COR-L47 (cell line): ENCODE data around the gene FGL2.
A peak's percentile ranks its signal among the peaks of the same experiment; 100 is the strongest.
"Not testable (repeated sequence)": the region's sequence is repeated elsewhere in the genome, so short reads cannot be mapped to it uniquely, and the experiment has no call there.

Experiments used
- DNase-seq: peaks from one replicate; lab custom pipeline; 2025; lab: John Stamatoyannopoulos, UW

FGL2 gene, protein sequence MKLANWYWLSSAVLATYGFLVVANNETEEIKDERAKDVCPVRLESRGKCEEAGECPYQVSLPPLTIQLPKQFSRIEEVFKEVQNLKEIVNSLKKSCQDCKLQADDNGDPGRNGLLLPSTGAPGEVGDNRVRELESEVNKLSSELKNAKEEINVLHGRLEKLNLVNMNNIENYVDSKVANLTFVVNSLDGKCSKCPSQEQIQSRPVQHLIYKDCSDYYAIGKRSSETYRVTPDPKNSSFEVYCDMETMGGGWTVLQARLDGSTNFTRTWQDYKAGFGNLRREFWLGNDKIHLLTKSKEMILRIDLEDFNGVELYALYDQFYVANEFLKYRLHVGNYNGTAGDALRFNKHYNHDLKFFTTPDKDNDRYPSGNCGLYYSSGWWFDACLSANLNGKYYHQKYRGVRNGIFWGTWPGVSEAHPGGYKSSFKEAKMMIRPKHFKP

DNA sequence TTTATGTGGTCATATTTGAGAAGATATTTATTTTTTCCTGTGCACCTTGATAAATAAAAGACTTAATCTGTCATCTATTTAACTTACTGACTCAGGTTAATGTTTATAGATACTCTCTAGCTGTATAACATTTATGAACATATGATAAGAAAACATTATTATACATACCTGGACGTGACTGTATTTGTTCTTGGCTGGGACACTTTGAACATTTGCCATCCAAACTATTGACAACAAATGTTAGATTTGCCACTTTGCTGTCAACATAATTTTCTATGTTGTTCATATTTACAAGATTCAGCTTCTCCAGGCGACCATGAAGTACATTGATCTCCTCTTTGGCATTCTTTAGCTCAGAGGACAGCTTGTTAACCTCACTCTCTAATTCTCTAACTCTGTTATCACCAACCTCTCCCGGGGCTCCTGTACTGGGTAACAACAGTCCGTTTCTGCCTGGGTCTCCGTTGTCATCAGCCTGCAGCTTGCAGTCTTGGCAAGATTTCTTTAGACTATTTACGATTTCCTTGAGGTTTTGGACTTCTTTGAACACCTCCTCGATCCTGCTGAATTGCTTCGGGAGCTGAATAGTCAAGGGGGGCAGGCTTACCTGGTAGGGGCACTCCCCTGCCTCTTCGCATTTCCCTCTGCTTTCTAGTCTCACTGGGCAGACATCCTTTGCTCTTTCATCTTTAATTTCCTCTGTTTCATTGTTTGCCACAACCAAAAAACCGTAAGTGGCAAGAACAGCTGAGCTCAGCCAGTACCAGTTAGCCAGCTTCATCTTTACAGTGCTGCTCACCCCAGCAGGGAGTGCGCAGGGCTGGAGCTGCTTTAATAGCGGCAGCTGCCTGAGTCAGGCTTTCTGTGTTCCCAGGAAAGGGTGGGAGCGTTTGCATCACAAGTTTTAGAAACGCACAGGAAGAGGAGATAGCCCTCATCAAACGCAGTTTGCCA is at the start of gene FGL2:
Gene FGL2, minus strand, starts transcription at position 807 of the 954 bp plus-strand sequence. Its CDS starts 26 bp downstream, at position 781.
- peak; percentile 42 for DNase-seq

DNA sequence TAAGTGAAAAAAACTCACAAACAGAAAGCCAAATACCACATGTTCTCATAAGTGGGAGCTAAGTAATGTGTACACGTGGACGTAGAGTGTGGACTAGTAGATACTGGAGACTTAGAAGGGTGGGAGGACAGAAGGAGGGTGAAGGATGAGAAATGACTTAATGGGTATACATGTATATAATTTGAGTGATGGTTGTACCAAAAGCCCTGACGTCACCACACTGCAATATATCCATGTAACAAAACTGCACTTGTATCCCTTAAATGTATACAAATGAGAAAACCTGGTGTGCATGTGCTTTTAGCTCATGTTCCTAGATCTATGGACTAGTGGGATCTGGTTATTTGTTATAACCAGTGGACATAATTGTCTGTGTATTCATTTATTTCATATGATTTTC is 48.5 kb upstream of the FGL2 start:
- DNase-seq = no peak

DNA sequence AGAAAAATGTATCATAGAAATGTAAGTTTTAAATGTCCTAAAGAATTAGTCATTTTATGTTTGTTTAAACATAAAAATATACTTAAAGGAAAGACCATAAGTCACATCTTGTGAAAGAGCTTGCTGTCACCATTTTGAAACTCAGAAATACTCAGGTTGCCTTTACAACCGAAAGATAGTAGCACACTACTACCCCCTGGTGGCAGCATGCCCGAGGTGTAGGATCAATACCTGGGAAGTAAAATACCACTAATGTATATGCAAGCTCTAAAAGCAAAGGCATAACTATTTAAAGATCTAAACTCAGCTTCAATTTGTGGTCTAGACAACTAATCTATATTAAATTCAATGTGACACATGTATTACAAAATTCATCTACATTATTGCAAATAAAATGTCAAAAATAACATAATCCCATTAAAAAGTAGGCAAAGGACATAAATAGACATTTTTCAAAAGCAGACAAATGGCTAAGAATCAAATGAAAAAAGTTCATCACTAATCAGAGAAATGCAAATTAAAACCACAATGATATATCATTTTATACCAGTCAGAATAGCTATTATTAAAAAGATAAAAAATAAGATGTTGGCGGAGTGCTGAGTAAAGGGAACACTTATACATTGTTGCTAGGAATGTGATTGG is 47.7 kb upstream of the FGL2 start:
- peak; percentile 68 for DNase-seq

DNA sequence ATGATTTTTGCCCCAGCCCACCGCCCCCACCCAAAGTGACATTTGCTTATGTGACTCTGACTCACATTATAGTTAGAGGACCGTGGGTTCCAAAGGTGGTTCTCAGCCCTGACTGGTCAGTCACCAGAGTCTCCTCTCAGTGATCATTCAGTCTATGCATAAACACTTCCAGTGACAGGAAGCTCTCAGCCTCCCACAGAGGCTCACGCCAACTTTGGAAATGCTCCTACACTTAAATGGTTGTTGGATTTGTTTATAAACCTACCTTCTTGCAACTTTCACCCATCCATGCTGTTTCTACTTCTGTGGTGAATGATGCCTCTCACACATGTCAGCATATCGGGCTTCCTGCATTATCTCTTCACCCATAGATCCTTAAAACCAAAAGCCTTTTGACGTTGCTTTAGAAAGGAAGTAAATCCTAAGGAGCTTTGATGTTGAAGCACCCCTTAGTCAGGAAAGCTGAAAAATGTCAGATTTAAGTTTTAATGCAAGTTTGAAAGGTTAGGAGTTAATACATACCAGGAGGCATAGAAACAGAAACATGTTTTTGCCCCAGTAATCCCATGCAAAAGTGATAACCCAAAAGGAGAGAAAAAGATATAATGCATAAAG is 46.5 kb upstream of the FGL2 start:
- no peak for DNase-seq

DNA sequence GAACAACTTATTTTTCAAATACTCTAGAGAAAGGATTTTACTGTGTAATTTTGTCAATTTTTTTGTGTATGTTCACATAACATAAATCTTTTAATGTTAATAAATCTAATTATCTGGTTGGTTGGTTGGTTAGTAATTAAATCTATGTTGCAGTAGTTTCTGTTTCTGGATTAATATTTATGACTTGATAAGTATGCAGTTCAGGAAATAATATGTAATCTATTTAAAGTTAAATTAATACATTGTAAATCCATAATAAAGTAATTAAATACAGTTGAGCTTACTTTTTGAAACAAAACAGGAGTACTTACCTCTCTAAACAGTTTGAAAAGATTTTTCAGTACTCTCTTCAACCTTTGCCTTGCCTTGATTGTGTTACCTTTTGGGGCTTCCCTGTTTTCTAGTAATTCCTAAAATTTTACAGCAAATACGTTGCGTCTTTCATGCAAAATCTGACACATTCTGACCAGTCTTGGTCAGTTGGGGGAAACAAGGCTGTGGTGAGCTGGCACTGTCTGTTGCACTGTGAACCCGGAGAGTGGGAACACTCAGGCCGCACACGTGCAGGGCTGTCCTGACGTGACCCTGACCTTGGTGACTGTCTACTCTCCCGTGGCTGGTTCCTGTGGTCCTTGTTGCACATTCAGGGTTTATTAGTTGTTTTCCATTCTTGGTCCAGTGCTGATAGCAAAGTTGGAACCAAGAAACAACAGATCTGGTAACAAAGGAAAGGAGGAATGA is 45.6 kb upstream of the FGL2 start:
- no peak for DNase-seq

DNA sequence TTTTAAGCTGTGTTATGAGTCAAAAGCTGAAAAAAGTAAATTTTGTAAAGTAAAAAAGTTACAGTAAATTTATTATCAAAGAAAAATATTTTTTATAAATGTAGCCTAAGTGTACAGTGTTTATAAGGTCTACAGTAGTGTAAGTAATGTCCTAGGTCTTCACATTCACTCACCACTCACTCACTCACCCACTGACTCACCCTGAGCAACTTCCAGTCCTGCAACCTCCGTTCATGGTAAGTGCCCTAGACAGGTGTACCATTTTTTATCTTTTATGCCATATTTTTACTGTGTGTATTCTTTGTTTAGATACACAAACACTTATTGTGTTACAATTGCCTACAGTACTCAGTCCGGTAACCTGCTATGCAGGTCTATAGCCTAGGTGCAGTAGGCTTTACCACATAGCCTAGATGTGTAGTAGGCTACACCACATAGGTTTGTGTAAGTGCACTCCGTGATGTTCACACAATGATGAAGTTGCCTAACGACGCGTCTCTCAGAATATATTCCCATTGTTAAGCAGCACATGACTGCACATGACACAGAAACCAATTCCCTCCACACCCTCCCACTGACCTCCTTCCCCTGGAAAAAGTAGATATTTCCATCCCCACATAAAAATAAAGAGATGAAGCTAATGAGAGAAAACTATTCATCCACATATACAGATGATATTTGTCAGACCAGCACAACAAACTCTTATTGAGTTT is 44.8 kb upstream of the FGL2 start:
- no peak for DNase-seq

DNA sequence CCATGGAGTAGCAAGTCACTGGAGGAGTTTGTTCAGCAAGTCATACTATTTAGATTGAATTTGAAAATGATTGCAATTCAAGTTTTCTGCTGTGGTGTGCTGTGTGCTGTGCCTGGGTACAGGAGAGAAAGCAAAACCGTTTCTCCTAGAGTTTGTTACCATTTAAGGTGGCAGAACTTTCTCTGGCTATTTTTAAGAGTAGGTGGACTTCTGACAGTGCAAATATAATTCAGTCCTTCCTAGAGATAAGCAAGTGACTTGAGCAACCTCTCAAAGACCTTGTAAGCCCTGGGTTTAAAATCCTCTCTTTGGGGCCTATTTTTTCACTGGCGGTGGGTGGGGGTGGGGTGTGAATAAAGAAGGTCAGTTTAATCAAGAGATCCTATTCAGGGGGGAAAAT is 42.9 kb upstream of the FGL2 start:
- no peak for DNase-seq

DNA sequence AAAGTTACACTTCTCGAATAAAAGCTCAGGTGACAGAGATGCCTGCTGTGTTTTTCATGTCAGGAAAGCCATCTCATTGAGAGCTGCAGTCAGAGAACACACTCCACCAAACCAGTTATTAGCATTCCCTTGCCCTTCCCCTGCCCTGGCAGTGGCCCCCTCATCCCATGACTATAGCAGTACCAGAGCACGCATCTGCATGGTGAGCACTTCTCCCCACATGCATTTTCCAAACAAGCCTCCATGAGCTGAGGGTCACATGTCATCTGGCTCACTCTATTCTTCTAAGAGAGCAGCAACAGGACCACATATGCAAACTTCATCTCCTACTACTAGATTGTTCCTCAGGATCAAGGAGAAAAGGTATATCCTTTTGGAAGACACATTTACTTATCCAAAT is 42.4 kb upstream of the FGL2 start:
- no peak for DNase-seq

DNA sequence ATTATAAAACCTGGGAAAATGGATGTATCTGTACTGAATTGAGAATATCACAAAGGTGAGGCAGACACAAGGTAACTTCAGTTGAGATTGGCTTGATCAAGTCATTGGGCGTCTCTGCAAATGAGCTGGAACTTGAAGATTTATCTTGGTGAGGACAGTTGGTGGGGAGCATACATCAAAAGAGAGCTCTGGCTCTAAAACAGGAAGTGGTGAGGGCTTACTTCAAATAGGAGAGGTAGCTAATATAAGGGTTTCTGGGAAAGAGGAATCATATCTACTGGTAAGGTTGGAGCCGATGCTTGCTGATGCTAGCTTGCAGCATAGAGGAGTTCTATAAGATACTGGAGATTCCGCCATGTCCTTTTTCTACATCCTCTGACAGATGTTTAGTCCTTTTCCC is 39.9 kb upstream of the FGL2 start:
- DNase-seq = no peak

DNA sequence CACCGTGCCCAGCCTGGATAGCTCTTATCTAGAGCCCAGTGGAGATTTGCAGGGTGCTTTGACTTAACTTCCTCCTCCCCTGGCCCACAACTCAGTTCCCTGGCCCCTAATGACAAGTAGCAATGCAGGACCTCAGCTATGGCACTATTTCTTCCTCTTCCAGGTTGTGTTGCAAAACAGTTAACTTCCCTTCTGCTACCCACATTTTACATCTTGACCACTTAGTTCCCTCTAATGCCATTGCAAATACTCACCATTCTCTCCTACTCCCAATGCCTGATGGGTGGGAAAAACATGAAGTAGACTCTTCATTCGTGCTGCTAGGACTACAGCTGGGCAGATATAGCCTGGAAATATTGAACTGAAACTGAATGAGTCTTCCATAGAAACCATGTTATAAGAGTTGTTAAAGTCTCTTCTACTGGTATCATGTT is 39.1 kb upstream of the FGL2 start:
- DNase-seq = no peak

DNA sequence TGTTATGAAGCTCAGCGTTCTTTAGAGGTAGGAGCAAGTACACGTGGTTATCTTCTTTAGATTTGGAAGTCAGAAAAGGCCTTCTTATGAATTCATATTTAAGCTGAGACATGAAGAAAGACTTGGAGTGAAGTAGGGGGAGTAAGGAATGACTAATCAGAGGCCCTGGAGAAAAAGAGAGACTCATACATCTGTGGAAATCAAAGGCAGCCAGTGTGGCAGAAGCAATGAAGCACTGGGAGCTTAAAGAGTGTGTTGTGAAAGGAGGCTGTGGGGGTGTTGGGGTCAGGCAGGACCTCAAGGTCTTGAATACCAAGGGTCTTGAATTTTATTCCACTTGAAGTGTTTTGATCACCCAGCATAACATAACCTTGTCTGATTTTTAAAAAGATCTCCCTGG is 35.7 kb upstream of the FGL2 start:
- DNase-seq = no peak

DNA sequence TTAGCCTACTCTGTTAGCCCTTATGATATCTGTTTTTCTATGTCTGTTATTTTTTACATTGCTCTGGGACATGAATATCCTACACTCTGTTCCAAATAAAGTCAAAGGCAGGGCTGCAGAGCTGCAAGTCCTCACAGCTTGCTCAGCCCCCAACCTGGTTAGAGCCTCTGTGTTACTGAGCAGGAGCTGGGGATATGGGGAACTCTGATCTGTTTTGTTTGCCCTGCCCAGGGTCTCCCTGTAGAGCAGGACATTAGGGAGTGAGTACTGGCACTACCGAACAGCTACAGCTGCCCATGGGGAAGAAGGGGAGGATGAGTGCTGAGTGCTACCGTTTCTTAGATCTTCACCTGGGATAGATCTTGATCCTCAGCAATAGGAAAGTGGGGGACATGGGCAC is 32.8 kb upstream of the FGL2 start:
- DNase-seq = no peak

DNA sequence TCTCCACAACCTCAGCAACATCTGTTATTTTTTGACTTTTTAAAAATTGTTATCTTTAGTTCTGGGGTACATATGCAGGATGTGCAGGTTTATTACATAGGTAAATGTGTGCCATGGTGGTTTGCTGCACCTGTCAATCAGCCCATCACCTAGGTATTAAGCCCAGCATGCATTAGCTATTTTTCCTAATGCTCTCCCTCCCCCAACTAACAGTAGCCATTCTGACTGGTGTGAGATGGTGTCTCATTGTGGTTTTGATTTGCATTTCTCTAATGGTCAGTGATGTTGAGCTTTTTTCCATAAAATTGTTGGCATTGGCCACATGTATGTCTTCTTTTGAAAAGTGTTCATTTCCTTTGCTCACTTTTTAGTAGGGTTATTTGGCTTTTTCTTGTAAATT is 29.2 kb upstream of the FGL2 start:
- not testable (repeated sequence) for DNase-seq

DNA sequence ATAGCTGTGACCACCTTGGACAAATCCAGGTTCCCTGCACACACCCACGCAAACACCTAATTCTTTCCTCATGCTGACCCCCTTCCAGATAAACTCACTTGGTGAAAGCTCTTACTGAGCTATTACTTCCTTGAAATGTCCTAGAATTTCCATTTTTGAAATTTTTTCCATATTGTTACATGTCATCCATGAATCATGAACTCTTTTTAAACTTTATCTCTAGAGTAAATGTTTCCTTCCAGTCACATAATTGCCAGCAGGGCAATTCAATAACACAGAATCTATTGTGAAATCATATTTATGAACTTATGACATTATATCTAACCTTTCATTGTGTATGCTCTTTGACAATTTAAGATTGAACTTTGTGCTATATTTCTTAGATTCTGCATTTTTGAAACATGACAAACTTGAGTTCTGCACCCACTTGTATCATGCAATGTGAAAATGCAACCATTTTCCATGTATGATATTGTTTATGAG is 26.8 kb upstream of the FGL2 start:
- no peak for DNase-seq

DNA sequence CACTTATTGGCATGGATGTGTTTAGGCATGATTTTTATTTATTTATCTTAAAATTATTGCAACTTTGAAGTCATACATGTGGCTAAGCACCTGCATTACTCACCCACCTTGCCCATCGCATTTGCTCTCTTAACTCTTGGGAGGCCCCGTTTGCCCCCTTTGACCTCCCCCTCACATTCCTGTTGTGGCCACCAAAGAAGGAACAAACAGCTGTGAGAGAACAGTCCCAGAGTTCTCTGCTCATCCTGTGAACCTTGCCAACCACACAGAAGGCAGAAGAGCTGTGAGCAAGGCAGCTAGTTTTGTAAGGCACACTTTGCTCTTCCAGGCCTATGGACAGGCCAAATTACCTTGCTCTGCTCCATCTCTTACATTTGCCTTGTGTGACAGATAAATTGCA is 23.6 kb upstream of the FGL2 start:
- no peak for DNase-seq

DNA sequence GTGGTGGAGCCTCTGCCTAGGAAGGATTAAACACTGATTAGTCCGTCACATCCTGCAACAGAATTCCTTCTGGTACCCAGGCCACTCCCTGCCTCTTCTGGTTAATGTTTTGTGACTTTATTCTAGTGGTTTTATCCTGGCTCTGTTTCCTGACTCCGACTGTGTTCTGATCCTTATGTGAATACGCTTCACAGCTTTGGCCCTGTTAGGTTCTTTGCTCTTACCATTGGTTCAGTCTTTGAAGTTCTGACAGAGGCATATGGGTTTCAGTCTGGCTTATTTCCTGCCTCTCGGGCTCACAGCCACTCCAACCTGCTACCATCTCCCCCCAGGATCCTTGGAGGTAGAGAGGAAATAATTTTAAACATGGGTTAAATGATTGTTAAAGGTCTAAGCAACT is 23.2 kb upstream of the FGL2 start:
- no peak for DNase-seq

DNA sequence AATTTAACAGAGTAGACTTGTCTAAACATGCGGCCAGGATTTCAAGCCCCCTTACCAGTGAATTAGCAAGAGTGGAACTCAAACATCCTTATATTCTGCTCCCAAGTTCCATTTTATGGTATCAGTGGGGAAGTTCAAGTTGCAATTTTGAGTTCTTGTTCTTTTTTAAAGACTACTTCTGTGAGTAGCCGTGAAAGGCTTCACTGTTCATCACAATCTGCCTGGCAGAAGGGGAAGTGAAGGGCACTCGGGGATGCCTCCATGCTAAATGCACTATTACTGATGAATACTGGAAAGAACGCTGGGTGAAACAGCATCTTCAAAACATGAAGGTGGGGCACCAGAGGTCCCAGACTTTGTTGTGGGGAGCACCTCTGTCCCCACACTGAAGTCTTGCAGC is 22.4 kb upstream of the FGL2 start:
- DNase-seq = no peak

DNA sequence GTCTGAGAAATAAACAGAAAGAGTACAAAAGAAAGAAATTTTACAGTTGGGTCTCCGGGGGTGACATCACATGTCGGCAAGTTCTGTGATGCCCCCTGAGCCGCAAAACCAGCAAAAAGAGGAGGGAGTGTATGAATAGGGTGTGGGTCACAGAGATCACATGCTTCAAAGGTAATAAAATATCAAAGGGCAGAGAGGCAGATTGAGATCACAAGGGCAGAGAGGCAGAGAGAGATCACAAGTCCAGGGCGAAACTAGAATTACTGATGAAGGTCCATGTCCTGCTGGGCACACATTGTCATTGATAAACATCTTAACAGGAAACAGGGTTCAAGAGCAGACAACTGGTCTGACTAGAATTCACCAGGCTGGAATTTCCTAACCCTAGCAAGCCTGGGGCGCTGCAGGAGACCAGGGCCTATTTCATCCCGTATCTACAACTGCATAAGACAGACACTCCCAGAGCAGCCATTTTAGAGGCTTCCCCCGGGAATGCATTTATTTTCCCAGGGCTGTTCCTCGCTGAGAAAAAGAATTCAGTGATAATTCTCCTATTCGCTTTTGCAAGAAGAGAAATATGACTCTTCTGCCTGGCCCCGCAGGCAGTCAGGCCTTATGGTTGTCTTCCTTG is 20.2 kb upstream of the FGL2 start:
- DNase-seq = not testable (repeated sequence)

DNA sequence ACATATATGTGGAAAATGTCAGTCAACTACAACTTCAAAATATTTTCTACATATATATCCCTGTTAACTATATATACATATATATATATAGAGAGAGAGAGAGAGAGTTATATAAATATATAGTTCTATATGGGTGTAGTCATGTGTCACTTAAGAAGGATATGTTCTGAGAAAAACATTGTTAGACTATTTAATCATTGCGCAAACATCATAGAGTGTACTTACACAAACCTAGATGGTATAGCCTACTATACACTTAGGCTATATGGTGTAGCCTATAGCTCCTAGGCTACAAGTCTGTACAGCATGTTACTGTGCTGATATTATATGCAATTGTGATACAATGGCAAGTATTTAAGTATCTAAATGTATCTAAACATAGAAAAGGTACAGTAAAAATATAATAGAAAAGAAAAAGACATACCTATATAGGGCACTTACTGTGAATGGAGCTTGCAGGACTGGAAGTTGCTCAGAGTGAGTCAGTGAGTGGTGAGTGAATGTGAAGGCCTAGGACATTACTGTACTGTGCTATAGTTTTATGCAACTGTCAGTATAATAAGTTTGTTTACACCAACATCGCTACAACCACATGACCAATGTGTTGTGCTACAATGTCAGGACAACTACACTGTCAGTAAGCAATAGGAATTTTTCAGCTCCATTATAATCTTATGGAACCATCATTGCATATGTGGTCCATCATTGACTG is 18.0 kb upstream of the FGL2 start:
- DNase-seq = no peak
